TTC549 (cell line): Measurements from ENCODE around the gene AGTRAP.

ENCODE experiments used
- FAIRE-seq: peaks from 2 replicates; lab custom pipeline; 2012; peaks lifted over from hg19 to GRCh38; lab: Jason Lieb, UNC

AGTRAP gene

GRCh38 chr1:11736746-11737639, 1.1 kb downstream of the AGTRAP start:
- FAIRE-seq: no peak

GRCh38 chr1:11738096-11738495, 2.2 kb downstream of the AGTRAP start:
- no peak for FAIRE-seq

GRCh38 chr1:11738783-11739182, 2.8 kb downstream of the AGTRAP start:
- FAIRE-seq: no peak

GRCh38 chr1:11740258-11741192, 4.6 kb downstream of the AGTRAP start:
- no peak for FAIRE-seq

- no peak for FAIRE-seq
These were observed 5.5 kb downstream of the AGTRAP start for GRCh38 chr1:11741482-11741881.

DNA sequence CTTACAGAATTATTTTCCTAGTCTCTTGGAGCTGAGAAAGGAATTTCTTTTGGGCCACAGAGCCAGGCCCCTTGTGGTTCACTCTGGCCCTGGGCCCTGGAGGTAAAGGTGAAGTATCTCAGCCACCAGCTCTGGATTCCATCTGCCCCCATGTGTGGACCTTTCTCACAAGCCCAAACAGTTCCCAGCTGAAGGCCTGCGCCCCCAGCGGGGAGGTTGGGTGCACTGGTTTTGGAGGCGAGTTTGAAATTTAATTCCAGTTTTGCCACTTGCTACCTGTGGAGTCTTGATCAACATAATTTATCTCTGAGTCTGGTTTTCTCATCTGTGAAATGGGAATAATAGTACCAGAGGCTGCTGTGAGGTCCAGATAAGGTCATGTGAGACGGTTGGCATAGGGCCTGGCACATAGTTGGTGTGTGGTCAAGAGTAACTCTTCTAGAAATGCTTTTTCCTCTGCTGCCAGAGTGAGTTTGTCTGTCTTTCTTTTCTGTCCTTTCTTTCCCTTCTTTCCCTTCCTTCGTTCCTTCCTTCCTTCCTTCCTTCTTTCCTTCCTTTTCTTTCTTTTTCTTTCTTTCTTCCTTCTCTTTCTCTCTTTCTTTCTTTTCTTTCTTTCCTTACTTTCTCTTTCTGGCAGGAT, 6.1 kb downstream of the AGTRAP start:
- no peak for FAIRE-seq

- no peak for FAIRE-seq
These were observed 8.4 kb downstream of the AGTRAP start for GRCh38 chr1:11744287-11744686.

- no peak for FAIRE-seq
These were observed 10.2 kb downstream of the AGTRAP start for GRCh38 chr1:11746092-11746491.

DNA sequence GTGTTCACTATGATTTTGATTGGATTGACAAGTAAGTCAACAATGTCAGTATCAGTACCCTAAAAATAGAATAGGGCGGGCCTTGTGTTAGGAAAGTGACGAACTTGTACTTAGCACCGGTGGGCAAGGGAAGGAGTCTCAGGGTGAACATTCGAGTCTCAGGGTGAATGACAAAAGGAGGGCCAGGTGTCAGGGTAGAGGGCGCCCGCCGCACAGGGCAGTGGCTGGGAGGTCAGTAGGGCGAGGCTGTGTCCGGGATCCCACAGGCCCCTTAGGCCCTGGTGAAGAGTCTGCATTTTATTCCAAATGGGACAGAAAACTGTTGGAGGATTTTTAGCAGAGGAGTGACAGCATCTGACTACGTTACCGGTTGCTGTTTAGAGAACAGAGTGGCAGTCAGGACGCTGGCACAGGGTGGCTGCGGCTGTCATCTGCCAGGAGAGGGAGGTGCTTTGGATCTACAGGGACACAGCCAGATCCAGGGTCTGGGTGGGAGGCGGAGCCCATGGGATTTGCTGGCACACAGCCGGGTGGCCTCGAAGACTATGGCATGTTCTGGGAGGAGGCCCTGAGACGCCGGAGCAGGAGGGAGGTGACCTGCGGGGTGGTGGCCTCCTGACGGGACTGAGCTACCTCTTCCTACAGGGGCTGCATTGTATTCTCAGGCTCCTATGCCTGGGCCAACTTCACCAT, 11.0 kb downstream of the AGTRAP start:
- FAIRE-seq: no peak

DNA sequence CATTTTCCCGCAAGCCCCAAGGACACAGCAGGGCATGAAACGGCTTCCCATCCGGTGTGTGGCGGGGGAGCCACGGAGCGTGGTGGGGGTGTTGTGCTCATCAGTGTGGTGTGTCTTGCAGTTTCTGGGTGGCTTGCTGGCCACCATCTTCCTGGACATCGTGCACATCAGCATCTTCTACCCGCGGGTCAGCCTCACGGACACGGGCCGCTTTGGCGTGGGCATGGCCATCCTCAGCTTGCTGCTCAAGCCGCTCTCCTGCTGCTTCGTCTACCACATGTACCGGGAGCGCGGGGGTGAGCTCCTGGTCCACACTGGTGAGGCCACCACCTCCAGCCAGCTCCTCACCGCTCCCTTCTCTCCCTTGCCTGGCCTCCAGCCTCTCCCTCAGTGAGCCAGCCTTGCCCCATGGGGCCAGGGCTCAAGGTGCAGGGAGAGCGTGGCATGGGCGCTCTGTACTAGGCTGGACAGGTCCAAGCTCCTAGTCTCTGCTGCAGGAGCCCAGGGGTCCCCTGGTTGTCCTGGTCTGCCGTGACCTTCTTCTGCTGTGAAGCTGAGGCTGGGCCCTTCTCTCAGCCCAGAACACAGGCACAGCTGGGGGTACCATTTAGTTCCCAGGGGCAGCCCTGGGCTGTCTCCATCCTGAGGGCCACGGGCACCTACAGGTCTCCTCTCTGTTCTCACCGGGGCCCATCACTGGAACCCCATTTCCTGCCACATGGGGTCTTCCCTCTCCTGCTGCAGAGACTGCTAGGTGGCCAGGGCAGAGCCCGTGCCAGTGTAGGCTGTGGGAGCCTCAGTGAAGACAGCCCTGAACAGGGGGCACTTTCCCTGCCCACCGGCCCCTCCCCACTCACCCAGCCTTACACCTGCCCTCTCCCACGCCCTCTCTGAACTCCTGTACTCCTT, 12.6 kb downstream of the AGTRAP start:
- FAIRE-seq: no peak

DNA sequence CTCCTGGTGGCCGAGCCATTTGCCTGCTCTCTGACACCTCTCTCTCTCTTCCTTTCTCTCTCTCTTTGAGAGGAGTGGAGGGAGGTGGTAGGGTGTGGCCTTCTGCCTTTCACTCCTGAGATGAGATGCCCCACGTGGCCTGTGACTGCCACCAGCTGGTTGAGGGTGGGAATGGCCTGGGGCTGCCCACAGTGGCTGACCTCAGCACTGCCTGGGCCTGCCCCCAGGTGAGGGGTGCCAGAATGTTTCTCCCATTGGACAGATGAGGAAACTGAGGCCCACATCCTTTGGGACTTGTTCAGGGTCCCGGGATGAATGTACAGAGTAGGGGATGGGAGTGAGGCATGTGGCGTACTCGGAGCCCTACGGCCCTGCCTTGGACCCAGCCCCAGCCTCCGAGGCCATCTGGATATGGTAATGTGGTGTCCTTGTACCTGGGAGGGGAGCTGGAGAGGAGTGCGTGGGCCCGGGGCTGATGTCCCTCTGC, 13.3 kb downstream of the AGTRAP start:
- no peak for FAIRE-seq

DNA sequence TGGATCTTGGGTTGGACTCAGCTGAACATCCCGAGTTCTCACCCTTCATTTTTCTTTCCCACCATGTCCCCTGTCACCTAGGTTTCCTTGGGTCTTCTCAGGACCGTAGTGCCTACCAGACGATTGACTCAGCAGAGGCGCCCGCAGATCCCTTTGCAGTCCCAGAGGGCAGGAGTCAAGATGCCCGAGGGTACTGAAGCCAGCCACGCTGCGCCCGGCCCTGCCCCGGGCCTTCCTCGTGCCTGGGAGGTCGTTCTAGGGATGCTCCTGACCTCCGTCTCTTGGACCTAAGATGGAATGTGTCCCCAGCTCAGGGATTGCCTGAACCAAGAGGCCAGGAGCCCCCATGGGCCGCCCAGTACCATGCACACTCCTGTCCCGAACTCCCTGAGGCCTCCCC, 14.1 kb downstream of the AGTRAP start:
- no peak for FAIRE-seq

DNA sequence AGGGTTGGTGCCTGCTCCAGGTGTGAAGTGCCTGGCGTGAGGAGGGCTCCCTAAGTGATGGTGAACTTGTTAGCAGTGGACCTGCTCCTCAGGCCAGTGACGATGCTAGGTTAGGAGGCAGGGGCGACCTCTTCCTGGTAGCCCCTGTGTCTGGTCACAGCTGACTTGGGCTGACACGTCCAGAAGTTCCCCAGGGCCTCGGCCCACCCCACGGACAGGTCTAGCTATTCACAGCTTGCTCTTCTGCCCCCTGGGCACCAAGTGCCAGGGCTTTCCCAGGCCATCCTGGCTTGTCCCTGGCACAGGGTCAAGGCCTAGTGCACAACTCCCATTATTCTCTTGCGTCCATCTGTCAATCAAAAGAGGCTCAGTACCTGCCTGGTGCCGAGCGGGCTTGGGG, 15.2 kb downstream of the AGTRAP start:
- FAIRE-seq: no peak

GRCh38 chr1:11752359-11753088, 16.6 kb downstream of the AGTRAP start:
- FAIRE-seq: no peak

DNA sequence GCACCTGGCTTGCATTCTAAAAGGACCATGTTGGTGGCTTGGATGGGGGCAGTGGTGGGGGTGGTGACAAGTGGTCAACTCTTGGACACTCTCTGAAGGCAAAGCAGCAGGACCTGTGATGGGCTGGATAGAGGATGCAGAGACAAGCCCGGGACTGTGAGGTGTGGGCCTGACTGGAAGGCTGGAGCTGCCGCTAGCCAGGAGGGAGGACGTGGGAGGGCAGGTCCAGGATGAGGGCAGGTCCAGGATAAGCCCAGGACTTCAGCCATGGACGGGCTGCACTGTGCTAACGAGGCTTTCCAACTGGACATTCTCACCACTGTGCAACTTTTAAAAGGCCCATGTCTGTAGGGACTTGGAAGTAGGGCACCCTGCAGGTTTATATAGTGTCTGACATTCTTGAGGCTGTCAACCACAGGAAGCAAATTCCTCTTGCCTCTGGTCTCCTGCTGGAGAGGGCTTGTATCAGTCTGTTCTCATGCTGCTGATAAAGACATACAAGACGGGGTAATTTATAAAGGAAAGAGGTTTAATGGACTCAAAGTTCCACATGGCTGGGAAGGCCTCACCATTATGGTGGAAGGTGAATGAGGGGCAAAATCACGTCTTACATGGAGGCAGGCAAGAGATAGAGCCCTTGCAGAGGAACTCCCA, 17.7 kb downstream of the AGTRAP start:
- no peak for FAIRE-seq

DNA sequence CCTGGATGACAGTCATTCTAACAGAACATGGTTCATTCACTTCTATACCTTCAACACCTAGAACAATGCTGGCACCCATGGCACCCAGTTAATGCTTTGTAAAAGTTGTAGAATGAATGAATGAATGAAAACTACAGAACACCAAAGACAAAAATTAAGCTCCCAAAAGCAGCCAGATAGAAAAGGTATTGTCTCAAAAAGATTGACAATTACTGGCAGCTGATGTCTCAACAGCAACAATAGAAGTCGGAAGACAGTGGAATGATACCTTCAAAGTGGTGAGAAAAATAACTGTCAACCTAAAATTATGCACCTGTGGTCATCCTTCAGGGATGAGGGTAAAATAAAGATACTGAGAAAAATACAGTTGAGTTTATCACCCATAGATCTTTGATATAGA, 21.1 kb downstream of the AGTRAP start:
- no peak for FAIRE-seq

DNA sequence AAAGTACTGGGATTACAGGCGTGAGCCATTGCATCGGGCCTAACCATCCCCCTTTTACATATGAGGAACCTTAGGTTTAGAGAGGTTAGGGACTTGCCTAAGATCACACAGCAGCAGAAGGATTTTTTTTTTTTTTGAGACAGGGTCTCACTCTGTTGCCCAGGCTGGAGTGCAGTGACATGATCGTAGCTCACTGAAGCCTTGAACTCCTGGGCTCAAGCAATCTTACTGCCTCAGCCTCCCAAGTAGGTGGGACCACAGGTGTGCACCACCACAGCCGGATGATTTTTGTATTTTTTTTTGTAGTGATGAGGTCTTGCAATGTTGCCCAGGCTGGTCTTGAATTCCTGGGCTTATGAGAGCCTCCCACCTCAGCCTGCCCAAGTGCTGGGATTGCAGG, 23.9 kb downstream of the AGTRAP start:
- FAIRE-seq: no peak

DNA sequence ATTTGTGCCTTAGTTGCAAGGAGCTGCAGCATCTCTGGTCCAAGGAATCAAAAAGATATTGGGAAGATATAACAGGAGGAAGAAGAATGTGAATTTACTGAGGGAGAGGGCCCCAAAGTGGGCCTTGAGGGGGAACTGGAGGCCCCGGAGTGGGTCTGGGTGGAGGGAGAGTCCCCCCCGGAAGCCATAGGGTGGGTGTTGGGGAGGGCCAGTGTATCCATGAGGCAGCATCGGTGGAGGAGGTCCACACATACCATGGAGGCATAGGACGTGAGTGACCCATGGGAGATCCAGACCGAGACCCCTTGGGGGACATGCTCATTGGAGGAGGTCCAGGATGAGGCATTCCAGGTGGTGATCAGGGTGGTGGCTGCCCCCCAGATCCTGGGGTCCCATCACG, 25.3 kb downstream of the AGTRAP start:
- FAIRE-seq: no peak

GRCh38 chr1:11761988-11762406, 26.1 kb downstream of the AGTRAP start, which contains the start of gene C1orf167:
Gene C1orf167, plus strand, starts transcription at chr1:11762193. Its CDS starts 2,208 bp downstream, at chr1:11764401.
- no peak for FAIRE-seq
